Jurkat, Clone E6-1 (cell line): ENCODE data around the gene NOTCH3.
A peak's percentile ranks its signal among the peaks of the same experiment; 100 is the strongest.

Experiments used
- DNase-seq: peaks from one replicate; pipeline ENCODE4 v3.0.0-alpha.2; 2011; ENCODE audit warnings: low read depth, low spot score
- H3K4me3 ChIP-seq: 2 replicates; pipeline ENCODE4 v1.5.1; 2011; ENCODE audit warnings: mild to moderate bottlenecking, low read length, control low read depth, moderate library complexity

Gene NOTCH3

GRCh38 chr19:15129856-15130585 lies 70.8 kb downstream of the NOTCH3 start:
- DNase-seq = peak; percentile 77
- H3K4me3 ChIP-seq = no peak overlapping the region

- H3K4me3 ChIP-seq = no peak overlapping the region
Measured at GRCh38 chr19:15128162-15128770, 72.5 kb downstream of the NOTCH3 start.

GRCh38 chr19:15126131-15126910 lies 74.5 kb downstream of the NOTCH3 start:
- H3K4me3 ChIP-seq = peak overlapping the region; percentile 75
- no peak for DNase-seq

More at GRCh38 chr19:15128162-15128770, 72.5 kb downstream of the NOTCH3 start:
- no peak for DNase-seq

- H3K4me3 ChIP-seq = peak overlapping the region; percentile 75
- DNase-seq = peak; percentile 98
Measured at GRCh38 chr19:15125232-15126067, 75.3 kb downstream of the NOTCH3 start.

GRCh38 chr19:15124572-15125231 lies 76.1 kb downstream of the NOTCH3 start:
- DNase-seq = no peak
- H3K4me3 ChIP-seq = peak overlapping the region; percentile 75

GRCh38 chr19:15123900-15124299 lies 76.9 kb downstream of the NOTCH3 start:
- peak overlapping the region; percentile 75; the same call in 1 of the 2 replicates for H3K4me3 ChIP-seq
- no peak for DNase-seq

GRCh38 chr19:15123031-15123890 lies 77.5 kb downstream of the NOTCH3 start:
- no peak overlapping the region for H3K4me3 ChIP-seq
- DNase-seq = no peak

GRCh38 chr19:15122331-15123030 lies 78.3 kb downstream of the NOTCH3 start:
- DNase-seq = no peak
- no peak overlapping the region for H3K4me3 ChIP-seq

- no peak for DNase-seq
- H3K4me3 ChIP-seq = no peak overlapping the region
Measured at GRCh38 chr19:15120135-15121026, 80.4 kb downstream of the NOTCH3 start.

GRCh38 chr19:15118789-15119494 lies 81.9 kb downstream of the NOTCH3 start:
- no peak for DNase-seq
- H3K4me3 ChIP-seq = no peak overlapping the region

GRCh38 chr19:15118248-15118647 lies 82.5 kb downstream of the NOTCH3 start:
- no peak for DNase-seq
- no peak overlapping the region for H3K4me3 ChIP-seq

- H3K4me3 ChIP-seq = no peak overlapping the region
- DNase-seq = no peak
Measured at GRCh38 chr19:15116856-15117255, 83.9 kb downstream of the NOTCH3 start.

GRCh38 chr19:15115762-15116615 lies 84.8 kb downstream of the NOTCH3 start:
- no peak overlapping the region for H3K4me3 ChIP-seq
- DNase-seq = no peak

GRCh38 chr19:15115080-15115479 lies 85.7 kb downstream of the NOTCH3 start:
- no peak for DNase-seq
- H3K4me3 ChIP-seq = no peak overlapping the region

GRCh38 chr19:15114153-15114540 lies 86.6 kb downstream of the NOTCH3 start:
- DNase-seq = no peak
- H3K4me3 ChIP-seq = no peak overlapping the region
